Activated T-helper 1 cell treated with anti-CD3 and anti-CD28 coated beads, Interleukin-12 subunit alpha, Interleukin-12 subunit beta, Interleukin-2, Interleukin-4 antibody, amounts not matched to agents 30 ng/mL and 10 ng/mL and 1 ng/mL, durations not matched to agents 14 hours and 24 hours and 36 hours (primary cell): ENCODE measurements around the gene RPL3. TPM values are rescaled to one million over a fixed set of nuclear protein-coding genes. Genes with fewer than 3 reads are reported as not detected.
"Not testable (repeated sequence)": the region's sequence is repeated elsewhere in the genome, so short reads cannot be mapped to it uniquely, and the experiment has no call there.

ENCODE experiments used
- DNase-seq: peaks from one replicate; pipeline ENCODE4 v3.0.0; 2021; ENCODE audit warnings: low spot score
- H3K27ac Mint-ChIP-seq: one replicate; pipeline ENCODE4 v1.8.0; 2021; ENCODE audit warnings: mild to moderate bottlenecking, mixed read lengths
- H3K27me3 Mint-ChIP-seq: one replicate; pipeline ENCODE4 v1.8.0; 2022; ENCODE audit warnings: mild to moderate bottlenecking, moderate library complexity, mixed read lengths; ENCODE audit not compliant: insufficient read depth
- H3K36me3 Mint-ChIP-seq: one replicate; pipeline ENCODE4 v1.8.0; 2021; ENCODE audit warnings: low read depth, mixed read lengths
- H3K4me1 Mint-ChIP-seq: one replicate; pipeline ENCODE4 v1.8.0; 2021; ENCODE audit warnings: low read depth, mixed read lengths
- H3K4me3 Mint-ChIP-seq: one replicate; pipeline ENCODE4 v1.8.0; 2021; ENCODE audit warnings: mild to moderate bottlenecking, moderate library complexity, mixed read lengths
- H3K9me3 Mint-ChIP-seq: one replicate; pipeline ENCODE4 v1.8.0; 2021; ENCODE audit warnings: mixed read lengths
- intact Hi-C: fragments of 100-400 bp; cut with micrococcal nuclease; formaldehyde crosslinking; loops from one replicate; pipeline ENCODE4 v1.15.1; 2024
- total RNA-seq: library from RNA; stranded (reverse); gene quantifications from 2 replicates; pipeline ENCODE4 v1.2.3, GENCODE V29; 2022

Gene RPL3
- total RNA-seq, 1 donor from 2014 or later: 1,941 TPM

- H3K36me3 Mint-ChIP-seq: no peaks in the 10 kb centered on the region
- H3K27ac Mint-ChIP-seq: no peak overlapping the region
- H3K4me1 Mint-ChIP-seq: no peaks in the 10 kb centered on the region
Observed at GRCh38 chr22:39359659-39360195, 40.3 kb upstream of the RPL3 start.

GRCh38 chr22:39358197-39358596 lies 38.8 kb upstream of the RPL3 start:
- H3K9me3 Mint-ChIP-seq, H3K36me3 Mint-ChIP-seq, H3K4me1 Mint-ChIP-seq, H3K4me3 Mint-ChIP-seq, H3K27ac Mint-ChIP-seq, intact Hi-C loops, DNase-seq, H3K27me3 Mint-ChIP-seq: not testable (repeated sequence)

More at GRCh38 chr22:39359659-39360195, 40.3 kb upstream of the RPL3 start:
- H3K27me3 Mint-ChIP-seq: peaks cover 8% of the 10 kb centered on the region
- no peaks in the 10 kb centered on the region for H3K9me3 Mint-ChIP-seq
- intact Hi-C loops: no loop called here
- DNase-seq: no peak
- H3K4me3 Mint-ChIP-seq: no peak overlapping the region

GRCh38 chr22:39357110-39358108 lies 38.0 kb upstream of the RPL3 start:
- DNase-seq, H3K27me3 Mint-ChIP-seq, H3K9me3 Mint-ChIP-seq, H3K27ac Mint-ChIP-seq, H3K4me1 Mint-ChIP-seq, H3K4me3 Mint-ChIP-seq, H3K36me3 Mint-ChIP-seq, intact Hi-C loops: not testable (repeated sequence)

GRCh38 chr22:39356464-39356863 lies 37.0 kb upstream of the RPL3 start:
- Mint-ChIP-seq H3K36me3 (no peaks in the 10 kb centered on the region), H3K9me3 (no peaks in the 10 kb centered on the region), H3K4me1 (no peaks in the 10 kb centered on the region), H3K27me3 (peaks cover 7% of the 10 kb centered on the region), H3K27ac (no peak overlapping the region), H3K4me3 (no peak overlapping the region)
- intact Hi-C loops: no loop called here
- no peak for DNase-seq

- H3K36me3 Mint-ChIP-seq, H3K9me3 Mint-ChIP-seq, DNase-seq, H3K4me1 Mint-ChIP-seq, H3K27ac Mint-ChIP-seq, intact Hi-C loops, H3K4me3 Mint-ChIP-seq: not testable (repeated sequence)
- peaks cover 12% of the 10 kb centered on the region for H3K27me3 Mint-ChIP-seq
Observed at GRCh38 chr22:39355805-39356204, 36.4 kb upstream of the RPL3 start.

- no peaks in the 10 kb centered on the region for H3K36me3 Mint-ChIP-seq
- H3K4me3 Mint-ChIP-seq: no peak overlapping the region
- H3K27ac Mint-ChIP-seq: no peak overlapping the region
- H3K27me3 Mint-ChIP-seq: peaks cover 17% of the 10 kb centered on the region
- no peak for DNase-seq
- intact Hi-C loops: no loop called here
- H3K9me3 Mint-ChIP-seq: no peaks in the 10 kb centered on the region
- no peaks in the 10 kb centered on the region for H3K4me1 Mint-ChIP-seq
Observed at GRCh38 chr22:39355080-39355479, 35.7 kb upstream of the RPL3 start.

- Mint-ChIP-seq H3K36me3 (no peaks in the 10 kb centered on the region), H3K4me3 (no peak overlapping the region), H3K27me3 (peaks cover 27% of the 10 kb centered on the region), H3K27ac (no peak overlapping the region), H3K4me1 (no peaks in the 10 kb centered on the region), H3K9me3 (no peaks in the 10 kb centered on the region)
- intact Hi-C loops: no loop called here
- DNase-seq: no peak
Observed at GRCh38 chr22:39353346-39353745, 33.9 kb upstream of the RPL3 start.

GRCh38 chr22:39352306-39352891 lies 33.0 kb upstream of the RPL3 start:
- H3K27me3 Mint-ChIP-seq: peaks cover 32% of the 10 kb centered on the region
- H3K36me3 Mint-ChIP-seq: no peaks in the 10 kb centered on the region
- H3K9me3 Mint-ChIP-seq: no peaks in the 10 kb centered on the region
- H3K4me1 Mint-ChIP-seq: no peaks in the 10 kb centered on the region
- H3K4me3 Mint-ChIP-seq: no peak overlapping the region
- no peak overlapping the region for H3K27ac Mint-ChIP-seq
- intact Hi-C loops: no loop called here
- no peak for DNase-seq

- peaks cover 33% of the 10 kb centered on the region for H3K27me3 Mint-ChIP-seq
- peak overlapping the region; percentile 5 for H3K4me3 Mint-ChIP-seq
- no peaks in the 10 kb centered on the region for H3K36me3 Mint-ChIP-seq
- DNase-seq: no peak
- intact Hi-C loops: no loop called here
- H3K27ac Mint-ChIP-seq: no peak overlapping the region
- no peaks in the 10 kb centered on the region for H3K9me3 Mint-ChIP-seq
- no peaks in the 10 kb centered on the region for H3K4me1 Mint-ChIP-seq
Observed at GRCh38 chr22:39351689-39352214, 32.3 kb upstream of the RPL3 start.

- Mint-ChIP-seq H3K27me3 (peaks cover 33% of the 10 kb centered on the region), H3K9me3 (no peaks in the 10 kb centered on the region), H3K4me3 (peak overlapping the region; percentile 69), H3K4me1 (no peaks in the 10 kb centered on the region), H3K27ac (no peak overlapping the region), H3K36me3 (no peaks in the 10 kb centered on the region)
- no peak for DNase-seq
- intact Hi-C loops: no loop called here
Observed at GRCh38 chr22:39350757-39351688, 31.6 kb upstream of the RPL3 start.

GRCh38 chr22:39349967-39350726 lies 30.7 kb upstream of the RPL3 start, which contains the start of gene SYNGR1:
Gene SYNGR1 (plus strand): TSS chr22:39349991. CDS start chr22:39350011, 20 bp downstream.
- intact Hi-C loops: loop anchor here (10.0 kb wide), 1 partner anchor 685 kb away; no protein-coding TSS in a partner anchor
- no peaks in the 10 kb centered on the region for H3K36me3 Mint-ChIP-seq
- no peak within 1 kb of the TSS for H3K27ac Mint-ChIP-seq

More at GRCh38 chr22:39349967-39350726, 30.7 kb upstream of the RPL3 start, which contains the start of gene SYNGR1:
- Mint-ChIP-seq H3K4me3 (peak within 1 kb of the TSS; percentile 75), H3K9me3 (no peaks in the 10 kb centered on the region), H3K27me3 (peaks cover 33% of the 10 kb centered on the region), H3K4me1 (no peaks in the 10 kb centered on the region)
- no peak for DNase-seq
